ENCODE data around the gene STX2.

STX2 gene

GRCh38 chr12:130743606-130744005 lies 95.4 kb downstream of the STX2 start:
- peaks cover 3% of the 10 kb centered on the region for H3K4me1 Mint-ChIP-seq
- no peak for ATAC-seq (ENCODE audit: low read depth)
- H3K36me3 Mint-ChIP-seq = no peaks in the 10 kb centered on the region
- peaks cover 4% of the 10 kb centered on the region for H3K27me3 Mint-ChIP-seq
- H3K27ac Mint-ChIP-seq = no peak overlapping the region
- no peak overlapping the region for H3K4me3 Mint-ChIP-seq
- peaks cover 4% of the 10 kb centered on the region for H3K9me3 Mint-ChIP-seq
- DNase-seq (ENCODE audit: low spot score in 2 of 2) = no peak

DNA sequence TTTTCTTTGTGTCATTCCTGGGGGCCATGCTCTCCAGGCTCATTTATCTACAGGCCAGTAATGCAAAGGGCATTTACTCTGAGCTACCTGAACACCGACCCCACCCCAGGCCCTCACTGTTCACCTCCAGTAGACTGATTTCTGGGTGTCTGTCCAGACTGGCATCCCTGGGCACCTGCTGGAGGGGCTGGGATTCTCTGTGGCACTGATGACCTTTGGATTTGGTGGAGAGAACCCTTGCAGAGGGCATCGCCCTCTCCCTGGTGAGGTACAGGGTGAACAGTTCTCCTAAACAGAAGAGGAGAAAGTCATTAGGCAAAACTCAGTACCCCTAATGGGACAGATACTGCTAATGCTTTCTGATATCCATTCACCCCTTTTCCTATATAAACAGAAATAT lies 95.9 kb downstream of the STX2 start:
- Mint-ChIP-seq H3K9me3 (peaks cover 4% of the 10 kb centered on the region), H3K27ac (no peak overlapping the region), H3K27me3 (peaks cover 4% of the 10 kb centered on the region), H3K36me3 (no peaks in the 10 kb centered on the region), H3K4me1 (peaks cover 2% of the 10 kb centered on the region), H3K4me3 (no peak overlapping the region)
- no peak for ATAC-seq (ENCODE audit: low read depth)
- DNase-seq (ENCODE audit: low spot score in 2 of 2) = no peak

DNA sequence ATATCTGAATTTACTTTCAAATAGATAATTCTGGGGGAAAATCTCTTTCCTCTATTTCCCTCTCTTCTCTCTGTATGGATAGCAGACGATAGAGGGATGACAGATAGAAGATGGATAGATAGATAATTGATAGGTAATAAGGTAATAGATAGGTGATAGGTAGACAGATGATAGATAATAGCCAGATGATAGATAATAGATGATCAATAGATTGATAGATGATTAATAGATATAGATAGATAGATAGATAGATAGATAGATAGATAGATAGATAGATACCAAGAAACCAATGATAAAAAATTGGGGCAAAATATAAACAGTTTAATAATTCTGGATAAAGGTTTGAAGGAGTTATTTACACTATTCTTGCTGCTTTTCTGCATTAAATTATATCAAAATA lies 96.3 kb downstream of the STX2 start:
- no peak for ATAC-seq (ENCODE audit: low read depth)
- Mint-ChIP-seq H3K27ac (no peak overlapping the region), H3K36me3 (no peaks in the 10 kb centered on the region), H3K4me3 (no peak overlapping the region), H3K4me1 (no peaks in the 10 kb centered on the region), H3K9me3 (peaks cover 4% of the 10 kb centered on the region), H3K27me3 (peaks cover 2% of the 10 kb centered on the region)
- DNase-seq (ENCODE audit: low spot score in 2 of 2) = no peak

DNA sequence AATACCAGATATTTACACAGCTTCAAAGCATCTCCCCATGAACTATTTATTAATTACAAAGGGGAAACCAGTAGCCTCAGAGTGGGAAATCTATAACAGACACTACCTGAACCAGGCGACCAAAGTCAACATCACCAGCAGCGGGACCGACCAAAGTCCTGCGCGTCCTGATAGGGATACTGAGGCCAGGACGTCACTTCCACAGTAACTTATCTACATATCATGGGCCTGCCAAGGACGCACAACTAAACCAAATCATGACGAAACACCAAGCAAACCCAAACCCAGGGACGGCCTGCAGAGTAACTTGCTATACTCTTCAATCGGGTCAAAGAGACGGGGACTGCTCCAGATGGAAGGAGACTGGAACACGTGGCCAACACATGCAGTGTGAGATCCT lies 96.9 kb downstream of the STX2 start:
- peaks cover 2% of the 10 kb centered on the region for H3K27me3 Mint-ChIP-seq
- H3K27ac Mint-ChIP-seq = no peak overlapping the region
- H3K36me3 Mint-ChIP-seq = no peaks in the 10 kb centered on the region
- H3K9me3 Mint-ChIP-seq = peaks cover 4% of the 10 kb centered on the region
- H3K4me3 Mint-ChIP-seq = no peak overlapping the region
- ATAC-seq (ENCODE audit: low read depth) (no peak), DNase-seq (ENCODE audit: low spot score in 2 of 2) (no peak)
- H3K4me1 Mint-ChIP-seq = no peaks in the 10 kb centered on the region
